GM23338 (cell line): Measurements from ENCODE around the gene ACOT11. TPM values are rescaled to one million over a fixed set of nuclear protein-coding genes. Genes with fewer than 3 reads are reported as not detected.

Source experiments
- ATAC-seq: fragments of 200-7000 bp; cut with Tn5 transposase; 3 replicates; pipeline ENCODE4 v1.9.1; 2020
- DNase-seq: peaks from one replicate; pipeline ENCODE4 v3.0.0-alpha.2; 2015; ENCODE audit warnings: low spot score
- H2AFZ ChIP-seq: fragments of 200-600 bp; sonication (generic); 2 replicates; pipeline ENCODE4 v1.8.0; 2016; ENCODE audit warnings: antibody characterized with exemption, mild to moderate bottlenecking, moderate library complexity
- H3F3A ChIP-seq: fragments of 200-600 bp; sonication (generic); replicated peaks from 2 replicates; pipeline ENCODE4 v1.8.0; 2017; ENCODE audit warnings: antibody characterized with exemption, mixed run types, low read depth
- H3K27ac ChIP-seq: fragments of 200-600 bp; sonication (generic); 2 replicates; pipeline ENCODE4 v1.6.1; 2016; ENCODE audit warnings: low read depth
- H3K27me3 ChIP-seq: fragments of 200-600 bp; sonication (generic); 2 replicates; pipeline ENCODE4 v1.8.0; 2016; ENCODE audit warnings: mild to moderate bottlenecking, mixed run types, moderate library complexity; ENCODE audit not compliant: insufficient read depth
- H3K36me3 ChIP-seq: fragments of 200-600 bp; sonication (generic); 2 replicates; pipeline ENCODE4 v1.8.0; 2016; ENCODE audit warnings: mild to moderate bottlenecking; ENCODE audit not compliant: insufficient read depth
- H3K4me1 ChIP-seq: fragments of 200-600 bp; sonication (generic); 2 replicates; pipeline ENCODE4 v1.8.0; 2016; ENCODE audit warnings: mild to moderate bottlenecking, moderate library complexity; ENCODE audit not compliant: insufficient read depth
- H3K4me2 ChIP-seq: fragments of 200-600 bp; sonication (generic); 2 replicates; pipeline ENCODE4 v1.7.1; 2017; ENCODE audit warnings: mixed run types
- H3K4me3 ChIP-seq: fragments of 200-600 bp; sonication (generic); 2 replicates; pipeline ENCODE4 v1.6.1; 2016; ENCODE audit warnings: mixed run types
- H3K79me2 ChIP-seq: fragments of 200-600 bp; sonication (generic); replicated peaks from 2 replicates; pipeline ENCODE4 v1.8.0; 2017; ENCODE audit warnings: mild to moderate bottlenecking; ENCODE audit not compliant: insufficient read depth
- H3K9me2 ChIP-seq: fragments of 200-600 bp; sonication (generic); 2 replicates; pipeline ENCODE4 v1.8.0; 2017; ENCODE audit not compliant: insufficient read depth
- H4K20me1 ChIP-seq: fragments of 200-600 bp; sonication (generic); replicated peaks from 2 replicates; pipeline ENCODE4 v1.8.0; 2017; ENCODE audit warnings: mild to moderate bottlenecking; ENCODE audit not compliant: insufficient read depth
- H3K27ac Mint-ChIP-seq: 2 replicates; pipeline ENCODE4 v1.8.0; 2020; ENCODE audit warnings: inconsistent platforms, mild to moderate bottlenecking, moderate library complexity, mixed read lengths
- H3K27me3 Mint-ChIP-seq: 3 replicates; pipeline ENCODE4 v1.8.0; 2022; ENCODE audit warnings: low read depth, mild to moderate bottlenecking, moderate library complexity, mixed read lengths, inconsistent platforms; ENCODE audit not compliant: insufficient read depth, poor library complexity
- H3K36me3 Mint-ChIP-seq: 3 replicates; pipeline ENCODE4 v1.8.0; 2021; ENCODE audit warnings: low read depth, mild to moderate bottlenecking, inconsistent platforms, moderate library complexity, mixed read lengths
- H3K4me1 Mint-ChIP-seq: 3 replicates; pipeline ENCODE4 v1.8.0; 2020; ENCODE audit warnings: mild to moderate bottlenecking, inconsistent platforms, mixed read lengths
- H3K4me3 Mint-ChIP-seq: 3 replicates; pipeline ENCODE4 v1.8.0; 2021; ENCODE audit warnings: moderate library complexity, mild to moderate bottlenecking, inconsistent platforms, mixed read lengths
- H3K9me3 Mint-ChIP-seq: 3 replicates; pipeline ENCODE4 v1.8.0; 2020; ENCODE audit warnings: moderate library complexity, mild to moderate bottlenecking, inconsistent platforms, mixed read lengths
- CREB1 ChIP-seq: fragments of 250-450 bp; sonication (Bioruptor Pico); IDR thresholded peaks from 2 replicates; pipeline ENCODE4 v1.5.0; 2020; ENCODE audit warnings: low read depth, mild to moderate bottlenecking, moderate library complexity
- CTCF ChIP-seq, 2 experiments: fragments of 200-600 bp in 1 of 2; sonication (generic) in 1 of 2; conservative IDR thresholded peaks; 2 replicates each; pipeline versions ENCODE4 v1.5.1 to v1.6.1; 2016 to 2017; ENCODE audit warnings: antibody characterized with exemption in 2 of 2, low read depth in 2 of 2, mild to moderate bottlenecking in 2 of 2, moderate library complexity in 1 of 2
- EZH2 ChIP-seq: fragments of 200-600 bp; sonication (generic); IDR thresholded peaks from one replicate; pipeline ENCODE4 v1.8.0; 2017; ENCODE audit warnings: antibody characterized with exemption, mild to moderate bottlenecking, low read depth; ENCODE audit not compliant: unreplicated experiment
- EZH2phosphoT487 ChIP-seq: fragments of 200-600 bp; sonication (generic); IDR thresholded peaks from one replicate; pipeline ENCODE4 v1.8.1; 2018; ENCODE audit warnings: antibody characterized with exemption; ENCODE audit not compliant: unreplicated experiment
- JUNB ChIP-seq: IDR thresholded peaks from one replicate; pipeline ENCODE4 v1.6.1; 2016; ENCODE audit warnings: antibody characterized with exemption; ENCODE audit not compliant: unreplicated experiment
- NANOG ChIP-seq: IDR thresholded peaks from 2 replicates; pipeline ENCODE4 v1.6.1; 2016; ENCODE audit warnings: antibody characterized with exemption, borderline replicate concordance
- POLR2AphosphoS5 ChIP-seq: IDR thresholded peaks from 2 replicates; pipeline ENCODE4 v1.6.1; 2016; ENCODE audit warnings: antibody characterized with exemption, low read depth
- REST ChIP-seq: IDR thresholded peaks from one replicate; pipeline ENCODE4 v1.6.1; 2018; ENCODE audit warnings: antibody characterized with exemption; ENCODE audit not compliant: unreplicated experiment
- STAT1 ChIP-seq: IDR thresholded peaks from one replicate; pipeline ENCODE4 v1.6.1; 2016; ENCODE audit warnings: antibody characterized with exemption; ENCODE audit not compliant: unreplicated experiment
- ZNF114 ChIP-seq: fragments of 250-450 bp; sonication (Bioruptor Pico); IDR thresholded peaks from 2 replicates; pipeline ENCODE4 v1.5.0; 2020; ENCODE audit warnings: mild to moderate bottlenecking, moderate library complexity
- ZNF331 ChIP-seq: fragments of 250-450 bp; sonication (Bioruptor Pico); IDR thresholded peaks from 2 replicates; pipeline ENCODE4 v1.5.0; 2020; ENCODE audit warnings: low read depth, mild to moderate bottlenecking, moderate library complexity
- ZNF462 ChIP-seq: fragments of 250-450 bp; sonication (Bioruptor Pico); IDR thresholded peaks from 2 replicates; pipeline ENCODE4 v1.5.0; 2020; ENCODE audit warnings: mild to moderate bottlenecking, moderate library complexity
- polyA plus RNA-seq: library from polyadenylated mRNA; unstranded; fragments of >200 nt; fragmentation: Nextera tagmentation; extraction: Ambion mirVana; gene quantifications from 2 replicates; pipeline ENCODE4 v1.2.1, GENCODE V29; 2016
- total RNA-seq: library from RNA; depleted of rRNA; stranded (reverse); fragments of >200 nt; shearing (Covaris generic); gene quantifications from 2 replicates; pipeline ENCODE4 v1.2.3, GENCODE V29; 2014
- TF ChIP-seq, protein P1 (sequence below): IDR thresholded peaks from 2 replicates; pipeline ENCODE4 v1.6.1; 2016; ENCODE audit warnings: antibody characterized with exemption

ACOT11 gene
- total and polyA plus RNA-seq, 2 experiments from 2014 or later = 1.6 to 2.7 TPM

DNA sequence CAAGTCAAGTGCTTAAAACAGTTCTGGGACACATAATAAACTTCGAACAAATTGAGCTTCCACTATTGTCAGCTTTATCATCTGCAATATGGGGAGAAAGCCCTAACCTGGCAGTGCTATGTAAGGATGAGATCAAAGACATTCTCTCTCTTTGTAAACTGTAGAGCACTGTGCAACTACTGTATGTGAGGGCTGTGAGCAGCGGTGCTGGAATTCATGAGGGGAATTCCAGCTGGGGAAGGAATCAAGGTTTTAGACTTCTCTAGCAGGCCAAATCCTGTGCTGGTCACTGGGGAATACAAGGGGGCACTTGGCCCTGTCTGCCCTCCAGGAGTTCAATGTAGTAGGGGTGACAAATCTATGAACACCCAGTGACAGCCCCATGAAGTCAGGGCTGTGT, 66.0 kb downstream of the ACOT11 start:
- no peak overlapping the region for H3K4me3 ChIP-seq
- no peak overlapping the region for H2AFZ ChIP-seq
- H3K36me3 Mint-ChIP-seq = no peaks in the 10 kb centered on the region
- no peak overlapping the region for H3K4me2 ChIP-seq
- H3K9me2 ChIP-seq = no peaks in the 10 kb centered on the region
- no peaks in the 10 kb centered on the region for H3F3A ChIP-seq
- no peak for TF ChIP-seq CREB1 (CRISPR knock-in tag)
- no peak for TF ChIP-seq EZH2phosphoT487
- no peak for TF ChIP-seq ZNF462
- no peak for TF ChIP-seq POLR2AphosphoS5
- TF ChIP-seq, protein P1, sequence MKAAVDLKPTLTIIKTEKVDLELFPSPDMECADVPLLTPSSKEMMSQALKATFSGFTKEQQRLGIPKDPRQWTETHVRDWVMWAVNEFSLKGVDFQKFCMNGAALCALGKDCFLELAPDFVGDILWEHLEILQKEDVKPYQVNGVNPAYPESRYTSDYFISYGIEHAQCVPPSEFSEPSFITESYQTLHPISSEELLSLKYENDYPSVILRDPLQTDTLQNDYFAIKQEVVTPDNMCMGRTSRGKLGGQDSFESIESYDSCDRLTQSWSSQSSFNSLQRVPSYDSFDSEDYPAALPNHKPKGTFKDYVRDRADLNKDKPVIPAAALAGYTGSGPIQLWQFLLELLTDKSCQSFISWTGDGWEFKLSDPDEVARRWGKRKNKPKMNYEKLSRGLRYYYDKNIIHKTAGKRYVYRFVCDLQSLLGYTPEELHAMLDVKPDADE = no peak
- TF ChIP-seq EZH2 = no peak
- TF ChIP-seq ZNF331 (CRISPR knock-in tag) = no peak
- TF ChIP-seq REST = no peak
- no peak for TF ChIP-seq JUNB
- no peak for TF ChIP-seq NANOG
- TF ChIP-seq STAT1 = no peak
- TF ChIP-seq CTCF (conservative IDR thresholded peaks at IDR 0.05; ENCODE audit: low read depth in 2 of 2) = no peak
- no peak for TF ChIP-seq ZNF114 (CRISPR knock-in tag)
- H3K4me3 Mint-ChIP-seq = no peak overlapping the region
- DNase-seq (no peak), ATAC-seq (no peak)
- H3K79me2 ChIP-seq = no peaks in the 10 kb centered on the region
- H3K27me3 Mint-ChIP-seq = peaks cover 18% of the 10 kb centered on the region
- H4K20me1 ChIP-seq = no peaks in the 10 kb centered on the region
- no peaks in the 10 kb centered on the region for H3K27me3 ChIP-seq
- no peak overlapping the region for H3K27ac ChIP-seq
- H3K4me1 ChIP-seq = peaks cover 4% of the 10 kb centered on the region; the same call in 1 of the 2 replicates
- H3K27ac Mint-ChIP-seq = no peak overlapping the region
- H3K36me3 ChIP-seq = no peaks in the 10 kb centered on the region
- no peaks in the 10 kb centered on the region for H3K9me3 Mint-ChIP-seq
- peaks cover 28% of the 10 kb centered on the region for H3K4me1 Mint-ChIP-seq
